Neural cell (in vitro differentiated cells): ENCODE data around the gene TRAF6.

Experiments used
- CTCF ChIP-seq: fragments of 450-650 bp; IDR thresholded peaks from 2 replicates; pipeline ENCODE4 v1.5.1; 2014; ENCODE audit warnings: antibody characterized with exemption, mild to moderate bottlenecking, moderate library complexity; ENCODE audit not compliant: poor library complexity, severe bottlenecking
- EZH2 ChIP-seq: fragments of 200-600, 300-800 bp; shearing (Covaris generic), sonication (generic); IDR thresholded peaks from 2 replicates; pipeline ENCODE4 v1.6.1; 2014; ENCODE audit warnings: antibody characterized with exemption, low read length, borderline replicate concordance, mild to moderate bottlenecking; ENCODE audit not compliant: insufficient read depth, poor library complexity, severe bottlenecking
- POLR2AphosphoS5 ChIP-seq: IDR thresholded peaks from 2 replicates; pipeline ENCODE4 v1.6.1; 2012

DNA sequence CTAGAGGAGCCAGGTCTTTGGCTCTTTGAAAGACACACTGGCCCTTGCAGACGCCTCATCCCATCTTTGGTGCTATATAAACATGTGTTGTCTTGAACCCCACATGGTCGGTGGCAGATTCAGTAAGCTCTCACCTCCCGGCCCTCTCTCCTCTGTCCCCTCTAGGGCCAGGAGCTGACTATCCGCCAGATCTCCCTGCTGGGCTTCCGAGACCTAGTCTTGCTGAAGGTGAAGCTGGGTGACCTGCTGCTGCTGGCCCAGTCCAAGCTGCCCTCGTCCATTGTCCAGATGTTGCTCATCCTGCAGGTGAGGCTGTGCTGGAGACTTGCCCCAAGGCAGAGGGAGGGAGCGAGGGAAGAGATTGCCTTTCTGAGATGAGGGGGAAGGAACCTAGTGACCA, 63.9 kb downstream of the TRAF6 start:
- TF ChIP-seq POLR2AphosphoS5, result no peak
- TF ChIP-seq CTCF, result no peak
- TF ChIP-seq EZH2, result no peak
